Right hindlimb (tissue), 1 donor: ENCODE data around the gene CNFN.

Experiments used
- DNase-seq: peaks from one replicate; pipeline ENCODE4 v3.0.0-alpha.2; 2018

CNFN gene

GRCh38 chr19:42407816-42408175, 17.7 kb upstream of the CNFN start:
- no peak for DNase-seq

- DNase-seq = no peak
Measured at GRCh38 chr19:42407085-42407815, 17.2 kb upstream of the CNFN start.

- no peak for DNase-seq
Measured at GRCh38 chr19:42406111-42406510, 16.0 kb upstream of the CNFN start.

- no peak for DNase-seq
Measured at GRCh38 chr19:42403586-42403985, 13.5 kb upstream of the CNFN start.

- no peak for DNase-seq
Measured at GRCh38 chr19:42402376-42403116, 12.4 kb upstream of the CNFN start.

GRCh38 chr19:42401365-42402303, 11.5 kb upstream of the CNFN start:
- peak; percentile 86 for DNase-seq

- DNase-seq = no peak
Measured at GRCh38 chr19:42400404-42400803, 10.3 kb upstream of the CNFN start.

GRCh38 chr19:42397263-42398166, 7.4 kb upstream of the CNFN start:
- DNase-seq = no peak

GRCh38 chr19:42396381-42397262, 6.5 kb upstream of the CNFN start:
- peak; percentile 100 for DNase-seq

- DNase-seq = no peak
Measured at GRCh38 chr19:42394751-42395150, 4.7 kb upstream of the CNFN start.

- DNase-seq = no peak
Measured at GRCh38 chr19:42392165-42392564, 2.1 kb upstream of the CNFN start.

GRCh38 chr19:42388851-42389489, 1.1 kb downstream of the CNFN start:
- no peak for DNase-seq

GRCh38 chr19:42386974-42387707, 3.0 kb downstream of the CNFN start:
- DNase-seq = peak; percentile 63

GRCh38 chr19:42380155-42380554, 9.9 kb downstream of the CNFN start:
- no peak for DNase-seq

- DNase-seq = no peak
Measured at GRCh38 chr19:42378225-42379215, 11.6 kb downstream of the CNFN start.

GRCh38 chr19:42376177-42376555, 13.9 kb downstream of the CNFN start:
- no peak for DNase-seq

- no peak for DNase-seq
Measured at GRCh38 chr19:42375415-42376176, 14.5 kb downstream of the CNFN start.

GRCh38 chr19:42374826-42375376, 15.2 kb downstream of the CNFN start:
- DNase-seq = no peak
